ENCODE data around the gene CEP250.
"Not testable (repeated sequence)": the region's sequence is repeated elsewhere in the genome, so short reads cannot be mapped to it uniquely, and the experiment has no call there.

Gene CEP250

GRCh38 chr20:35451295-35451694 is 4.1 kb upstream of the CEP250 start:
- no peak for DNase-seq (ENCODE audit: low read depth in 2 of 2)

GRCh38 chr20:35453647-35454046 is 1.8 kb upstream of the CEP250 start:
- DNase-seq (ENCODE audit: low read depth in 2 of 2): no peak

- DNase-seq (ENCODE audit: low read depth in 2 of 2): not testable (repeated sequence)
Measured at GRCh38 chr20:35456700-35457099, 1.3 kb downstream of the CEP250 start.

- not testable (repeated sequence) for DNase-seq (ENCODE audit: low read depth in 2 of 2)
Measured at GRCh38 chr20:35457539-35457938, 2.1 kb downstream of the CEP250 start.

- no peak for DNase-seq (ENCODE audit: low read depth in 2 of 2)
Measured at GRCh38 chr20:35458388-35458787, 3.0 kb downstream of the CEP250 start.

GRCh38 chr20:35461620-35462019 is 6.2 kb downstream of the CEP250 start:
- DNase-seq (ENCODE audit: low read depth in 2 of 2): no peak

GRCh38 chr20:35462351-35462750 is 7.0 kb downstream of the CEP250 start:
- no peak for DNase-seq (ENCODE audit: low read depth in 2 of 2)

- no peak for DNase-seq (ENCODE audit: low read depth in 2 of 2)
Measured at GRCh38 chr20:35463455-35464300, 8.3 kb downstream of the CEP250 start.

- no peak for DNase-seq (ENCODE audit: low read depth in 2 of 2)
Measured at GRCh38 chr20:35465976-35466375, 10.6 kb downstream of the CEP250 start.

- DNase-seq (ENCODE audit: low read depth in 2 of 2): no peak
Measured at GRCh38 chr20:35466856-35467255, 11.5 kb downstream of the CEP250 start.

GRCh38 chr20:35467339-35468224 is 12.2 kb downstream of the CEP250 start:
- DNase-seq (ENCODE audit: low read depth in 2 of 2): peak in 1 of 2 experiments; percentile 13

GRCh38 chr20:35468671-35469334 is 13.4 kb downstream of the CEP250 start:
- DNase-seq (ENCODE audit: low read depth in 2 of 2): no peak

- DNase-seq (ENCODE audit: low read depth in 2 of 2): no peak
Measured at GRCh38 chr20:35472209-35472608, 16.8 kb downstream of the CEP250 start.

GRCh38 chr20:35473684-35474083 is 18.3 kb downstream of the CEP250 start:
- DNase-seq (ENCODE audit: low read depth in 2 of 2): no peak

- no peak for DNase-seq (ENCODE audit: low read depth in 2 of 2)
Measured at GRCh38 chr20:35474303-35474871, 19.0 kb downstream of the CEP250 start.

GRCh38 chr20:35476288-35476687 is 20.9 kb downstream of the CEP250 start:
- no peak for DNase-seq (ENCODE audit: low read depth in 2 of 2)

- no peak for DNase-seq (ENCODE audit: low read depth in 2 of 2)
Measured at GRCh38 chr20:35478804-35479472, 23.5 kb downstream of the CEP250 start.

- DNase-seq (ENCODE audit: low read depth in 2 of 2): no peak
Measured at GRCh38 chr20:35479798-35480197, 24.4 kb downstream of the CEP250 start.

- no peak for DNase-seq (ENCODE audit: low read depth in 2 of 2)
Measured at GRCh38 chr20:35487479-35487878, 32.1 kb downstream of the CEP250 start.

GRCh38 chr20:35489717-35490116 is 34.3 kb downstream of the CEP250 start:
- DNase-seq (ENCODE audit: low read depth in 2 of 2): no peak

GRCh38 chr20:35490736-35491181 is 35.4 kb downstream of the CEP250 start:
- no peak for DNase-seq (ENCODE audit: low read depth in 2 of 2)
